K562 (cell line): ENCODE data around the gene SFRP2. TPM values are rescaled to one million over a fixed set of nuclear protein-coding genes. Genes with fewer than 3 reads are reported as not detected.

Experiments
- ATAC-seq: fragments of 200-7000 bp; cut with Tn5 transposase; 3 replicates; pipeline ENCODE4 v1.9.1; 2020; ENCODE audit warnings: moderate library complexity
- BruUV-seq: library from RNA; stranded (reverse); fragments of 400-500 nt; replicated peaks from 2 replicates; lab custom pipeline; 2021; lab: Mats Ljungman, UMichigan
- CTCF ChIA-PET: fragments of 300-600 bp; formaldehyde crosslinking; extraction: SDS; loops from one replicate; lab custom pipeline; 2021; ENCODE audit warnings: low intra/inter-chr PET ratio; lab: Yijun Ruan, JAX
- POLR2A ChIA-PET: fragments of 300-600, 350-650 bp; sonication (Branson Sonifier 250); formaldehyde crosslinking; extraction: SDS; loops from one replicate; lab custom pipeline; 2021; ENCODE audit warnings: antibody characterized with exemption, inconsistent platforms; lab: Yijun Ruan, JAX
- DNase-seq, 4 experiments: peaks; one replicate each; pipeline versions ENCODE4 v3.0.0 to v3.0.0-alpha.2; 2011 to 2018; ENCODE audit warnings: low spot score in 3 of 4, mixed read lengths in 3 of 4; ENCODE audit errors: extremely low read depth in 1 of 4
- FAIRE-seq: peaks from 2 replicates; lab custom pipeline; 2011; peaks lifted over from hg19 to GRCh38; lab: Jason Lieb, UNC
- H2AFZ ChIP-seq: 2 replicates; pipeline ENCODE4 v1.6.0; 2011; ENCODE audit warnings: low read depth, low read length, control low read depth, inconsistent platforms
- H3K27ac ChIP-seq: fragments of 200-600 bp; 3 replicates; pipeline ENCODE4 v1.8.0; 2011; ENCODE audit warnings: low read depth, mild to moderate bottlenecking, control low read depth, inconsistent platforms, low read length, moderate library complexity, mixed read lengths; ENCODE audit errors: extremely low read depth
- H3K27me3 ChIP-seq, 2 experiments: fragments of 300-600 bp in 1 of 2; 2 replicates in 1 of 2; 3 replicates in 1 of 2; pipeline versions ENCODE4 v1.6.0 to v1.8.0; 2011; ENCODE audit warnings: inconsistent platforms in 2 of 2, low read length in 2 of 2, mild to moderate bottlenecking in 1 of 2, mixed read lengths in 1 of 2, moderate library complexity in 1 of 2; ENCODE audit not compliant: control insufficient read depth in 2 of 2, insufficient read depth in 2 of 2
- H3K36me3 ChIP-seq: fragments of 300-600 bp; 3 replicates; pipeline ENCODE4 v1.8.0; 2011; ENCODE audit warnings: mild to moderate bottlenecking, low read length, inconsistent platforms; ENCODE audit not compliant: control insufficient read depth, insufficient read depth
- H3K4me1 ChIP-seq, 2 experiments: fragments of 200-600 bp in 1 of 2; replicated peaks in 1 of 2; 2 replicates in 1 of 2; 3 replicates in 1 of 2; pipeline versions ENCODE4 v1.5.1 to v1.8.0; 2011; ENCODE audit warnings: inconsistent platforms in 2 of 2, low read length in 2 of 2, mild to moderate bottlenecking in 1 of 2, mixed read lengths in 1 of 2, moderate library complexity in 1 of 2; ENCODE audit not compliant: control insufficient read depth in 2 of 2, insufficient read depth in 2 of 2
- H3K4me2 ChIP-seq: 2 replicates; pipeline ENCODE4 v1.6.1; 2011; ENCODE audit warnings: low read length, control low read depth, inconsistent platforms, mixed read lengths; ENCODE audit not compliant: insufficient read depth
- H3K4me3 ChIP-seq: fragments of 200-600 bp; sonication (generic), shearing (Covaris generic); 2 replicates; pipeline ENCODE4 v1.5.1; 2016; ENCODE audit warnings: control low read depth, inconsistent platforms
- H3K79me2 ChIP-seq: fragments of 200-600 bp; 3 replicates; pipeline ENCODE4 v1.8.0; 2011; ENCODE audit warnings: low read length, inconsistent platforms; ENCODE audit not compliant: control insufficient read depth, insufficient read depth
- H3K9ac ChIP-seq, 2 experiments: 2 replicates each; pipeline versions ENCODE4 v1.6.0 to v1.6.1; 2011; ENCODE audit warnings: low read depth in 2 of 2, low read length in 2 of 2, control low read depth in 1 of 2, inconsistent platforms in 1 of 2, mild to moderate bottlenecking in 1 of 2, mixed read lengths in 1 of 2; ENCODE audit not compliant: insufficient read depth in 1 of 2
- H3K9me1 ChIP-seq: one replicate; pipeline ENCODE4 v1.6.0; 2011; ENCODE audit warnings: inconsistent platforms, mild to moderate bottlenecking, low read length, moderate library complexity; ENCODE audit not compliant: control insufficient read depth, insufficient read depth
- H3K9me3 ChIP-seq: replicated peaks from 2 replicates; pipeline ENCODE4 v1.5.1; 2011; ENCODE audit warnings: low read depth, low read length, inconsistent platforms; ENCODE audit not compliant: control insufficient read depth, insufficient read depth
- H4K20me1 ChIP-seq: replicated peaks from 2 replicates; pipeline ENCODE4 v1.6.1; 2011; ENCODE audit warnings: low read length, inconsistent platforms, mixed read lengths; ENCODE audit not compliant: control insufficient read depth, insufficient read depth
- CBFB ChIP-seq: sonication (generic); formaldehyde crosslinking; IDR thresholded peaks from 2 replicates; pipeline ENCODE4 v1.4.0; 2020; ENCODE audit warnings: mild to moderate bottlenecking, missing genetic modification reagents
- CXXC5 ChIP-seq: fragments of 250-450 bp; sonication (Bioruptor Pico); IDR thresholded peaks from 2 replicates; pipeline ENCODE4 v1.8.0; 2022; ENCODE audit warnings: inconsistent platforms, mild to moderate bottlenecking, moderate library complexity
- KDM4B ChIP-seq, 2 experiments: fragments of 450-650 bp in 1 of 2; sonication (generic) in 1 of 2; IDR thresholded peaks; 2 replicates each; pipeline ENCODE4 v1.6.1; 2016 to 2017; ENCODE audit warnings: borderline replicate concordance in 2 of 2, antibody characterized with exemption in 1 of 2, low read depth in 1 of 2, mild to moderate bottlenecking in 1 of 2
- RBBP5 ChIP-seq: fragments of 200-600 bp; sonication (generic); IDR thresholded peaks from 2 replicates; pipeline ENCODE4 v1.6.1; 2012; ENCODE audit warnings: borderline replicate concordance, mild to moderate bottlenecking, low read length, control low read depth, inconsistent platforms; ENCODE audit not compliant: insufficient read depth, poor library complexity, severe bottlenecking
- U2AF1 ChIP-seq: fragments of 200-400 bp; formaldehyde crosslinking; optimal IDR thresholded peaks from 2 replicates; pipeline ENCODE3; 2017; ENCODE audit warnings: mild to moderate bottlenecking, low read depth, low read length, moderate library complexity
- ZNF274 ChIP-seq: IDR thresholded peaks from 2 replicates; pipeline ENCODE4 v1.6.1; 2011; ENCODE audit warnings: low read depth, mild to moderate bottlenecking, low read length, moderate library complexity, borderline replicate concordance
- WGBS: fragments of 100-300 bp; shearing (Covaris generic); methylation state at CpG from one replicate; pipeline ENCODE4 v1.1.6; 2016; ENCODE audit warnings: low coverage, mixed read lengths; ENCODE audit not compliant: insufficient coverage; ENCODE audit errors: missing lambda C conversion rate; 5-methylcytosine and 5-hydroxymethylcytosine counted together
- in situ Hi-C: fragments of 300-500 bp; cut with MboI; formaldehyde crosslinking; loops from 4 replicates; pipeline ENCODE4 v1.15.0; 2018; ENCODE audit warnings: inconsistent platforms, mixed read lengths
- intact Hi-C: fragments of 100-400 bp; cut with micrococcal nuclease; formaldehyde crosslinking; loops from 2 replicates; pipeline ENCODE4 v1.14.2; 2022
- polyA plus RNA-seq, 8 experiments: library from polyadenylated mRNA; depleted of rRNA in 4 of 8; stranded (reverse) in 5 of 8; unstranded in 3 of 8; fragments of >200 nt; fragmentation: Nextera tagmentation in 2 of 8; fragmentation: Illumina TruSeq in 1 of 8; extraction: Ambion mirVana in 2 of 8; extraction: Trizol in 1 of 8; gene quantifications; 2 replicates each; pipeline versions ENCODE4 v1.2.1 to v1.2.3, GENCODE V29; 2011 to 2014; ENCODE audit warnings: inconsistent platforms in 1 of 8, missing spikeins in 1 of 8
- total RNA-seq, 7 experiments: library from RNA; depleted of rRNA in 6 of 7; stranded (reverse); fragments of >200 nt in 6 of 7; fragmentation: Illumina TruSeq in 2 of 7; extraction: Trizol in 2 of 7; gene quantifications; 2 replicates each; pipeline versions ENCODE4 v1.2.1 to v1.2.3, GENCODE V29; 2011 to 2021; ENCODE audit warnings: low replicate concordance in 1 of 7
- TF ChIP-seq, protein P1 (sequence below), 2 experiments: fragments of 150-350 bp in 1 of 2; IDR thresholded peaks; 2 replicates each; pipeline ENCODE4 v1.6.1; 2012 to 2016; ENCODE audit warnings: low read depth in 2 of 2, low read length in 2 of 2, mild to moderate bottlenecking in 1 of 2, moderate library complexity in 1 of 2
- TF ChIP-seq, protein P2 (sequence below): fragments of 200-800 bp; sonication (Bioruptor generic); IDR thresholded peaks from 2 replicates; pipeline ENCODE4 v1.6.1; 2016; ENCODE audit warnings: missing genetic modification characterization, missing compliant biosample characterization

The SFRP2 gene
- total and polyA plus RNA-seq, 9 of the 15 experiments (the other 6 are each of a cell fraction or from before 2014, with no cell fraction given), result 0.29 TPM; not detected in 8

DNA sequence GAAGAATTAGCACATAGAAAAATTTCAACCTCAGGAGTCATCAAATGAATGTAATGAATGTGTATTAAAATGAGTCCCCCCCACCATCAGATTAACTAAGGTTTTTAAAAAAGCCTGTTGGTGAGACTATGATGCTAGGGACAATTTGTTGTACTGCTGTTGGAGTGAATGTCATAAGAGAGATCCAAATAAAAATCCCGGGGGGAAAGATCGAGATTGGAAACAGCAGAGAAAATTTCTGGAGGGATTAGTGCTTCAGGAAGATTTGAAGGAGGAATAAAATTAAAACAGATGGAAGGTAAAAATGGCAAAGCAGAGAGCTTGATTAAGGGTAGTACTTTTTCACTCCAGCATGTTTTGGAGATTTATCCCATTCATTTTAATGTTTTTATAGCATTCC is 25.9 kb upstream of the SFRP2 start (continued):
- TF ChIP-seq RBBP5 (no peak), CXXC5 (CRISPR knock-in tag) (no peak), U2AF1 (no peak)
- TF ChIP-seq, protein P1, sequence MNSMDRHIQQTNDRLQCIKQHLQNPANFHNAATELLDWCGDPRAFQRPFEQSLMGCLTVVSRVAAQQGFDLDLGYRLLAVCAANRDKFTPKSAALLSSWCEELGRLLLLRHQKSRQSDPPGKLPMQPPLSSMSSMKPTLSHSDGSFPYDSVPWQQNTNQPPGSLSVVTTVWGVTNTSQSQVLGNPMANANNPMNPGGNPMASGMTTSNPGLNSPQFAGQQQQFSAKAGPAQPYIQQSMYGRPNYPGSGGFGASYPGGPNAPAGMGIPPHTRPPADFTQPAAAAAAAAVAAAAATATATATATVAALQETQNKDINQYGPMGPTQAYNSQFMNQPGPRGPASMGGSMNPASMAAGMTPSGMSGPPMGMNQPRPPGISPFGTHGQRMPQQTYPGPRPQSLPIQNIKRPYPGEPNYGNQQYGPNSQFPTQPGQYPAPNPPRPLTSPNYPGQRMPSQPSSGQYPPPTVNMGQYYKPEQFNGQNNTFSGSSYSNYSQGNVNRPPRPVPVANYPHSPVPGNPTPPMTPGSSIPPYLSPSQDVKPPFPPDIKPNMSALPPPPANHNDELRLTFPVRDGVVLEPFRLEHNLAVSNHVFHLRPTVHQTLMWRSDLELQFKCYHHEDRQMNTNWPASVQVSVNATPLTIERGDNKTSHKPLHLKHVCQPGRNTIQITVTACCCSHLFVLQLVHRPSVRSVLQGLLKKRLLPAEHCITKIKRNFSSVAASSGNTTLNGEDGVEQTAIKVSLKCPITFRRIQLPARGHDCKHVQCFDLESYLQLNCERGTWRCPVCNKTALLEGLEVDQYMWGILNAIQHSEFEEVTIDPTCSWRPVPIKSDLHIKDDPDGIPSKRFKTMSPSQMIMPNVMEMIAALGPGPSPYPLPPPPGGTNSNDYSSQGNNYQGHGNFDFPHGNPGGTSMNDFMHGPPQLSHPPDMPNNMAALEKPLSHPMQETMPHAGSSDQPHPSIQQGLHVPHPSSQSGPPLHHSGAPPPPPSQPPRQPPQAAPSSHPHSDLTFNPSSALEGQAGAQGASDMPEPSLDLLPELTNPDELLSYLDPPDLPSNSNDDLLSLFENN (IDR thresholded peaks at IDR 0.05; ENCODE audit: low read depth in 2 of 2, low read length in 2 of 2), result no peak

DNA sequence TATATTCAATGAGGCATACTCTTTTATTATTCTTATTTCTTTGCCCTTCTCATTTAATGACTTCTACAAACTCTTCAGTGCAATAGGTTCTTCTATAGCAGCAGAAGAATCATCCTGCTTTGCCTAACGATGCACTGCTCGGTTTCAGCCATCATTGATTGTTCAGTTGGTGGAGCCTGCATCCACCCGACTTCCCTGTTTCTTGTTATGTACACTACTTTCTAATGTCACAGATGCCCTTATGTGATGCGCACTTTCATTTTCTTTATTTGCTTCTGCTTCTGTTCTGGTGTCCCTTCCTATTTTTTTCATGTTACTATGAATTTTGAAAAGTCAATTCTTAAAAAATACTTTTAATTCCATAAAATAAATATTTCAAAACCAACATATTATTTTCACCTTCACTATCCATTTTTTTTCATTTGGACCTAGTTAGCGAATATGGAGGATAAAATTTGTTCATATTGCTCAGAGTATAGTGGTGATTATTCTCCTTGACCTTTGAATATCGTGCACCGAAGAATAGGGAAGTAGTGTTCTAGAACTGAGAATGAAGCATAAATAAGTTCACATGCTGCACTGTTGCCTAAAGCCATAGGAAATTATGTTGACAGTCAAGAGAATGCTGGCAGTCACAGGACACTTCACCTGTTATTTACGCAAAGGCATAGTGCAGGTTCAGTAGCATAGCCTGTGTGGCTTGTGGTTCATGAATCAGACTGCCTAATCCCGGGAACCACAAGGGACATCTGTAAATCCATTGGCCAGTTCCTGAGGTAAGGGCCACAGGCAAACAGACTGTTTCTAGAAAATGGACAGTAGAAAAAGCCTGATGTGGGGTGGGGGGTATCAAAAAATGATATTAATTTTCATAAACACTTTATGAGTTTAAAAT is 21.3 kb upstream of the SFRP2 start:
- FAIRE-seq, result no peak
- peaks cover 0 to 5% of the 10 kb centered on the region in 2 experiments; a peak in 2 of 5 replicates for H3K4me1 ChIP-seq
- BruUV-seq, result no TSS peak
- no peaks in the 10 kb centered on the region for H3K9me1 ChIP-seq
- WGBS, result 1% methylated on average over 9 of the region's 9 CpGs
- in situ Hi-C loops (no loop called here), intact Hi-C loops (no loop called here)
- no peaks in the 10 kb centered on the region for H3K36me3 ChIP-seq
- H3K9ac ChIP-seq, result no peak overlapping the region
- no peak for ATAC-seq
- H3K9me3 ChIP-seq, result no peaks in the 10 kb centered on the region
- no peaks in the 10 kb centered on the region for H3K79me2 ChIP-seq
- no peak overlapping the region for H3K27ac ChIP-seq
- H3K27me3 ChIP-seq, result no peaks in the 10 kb centered on the region
- ChIA-PET CTCF (no interaction called here), POLR2A (no interaction called here)
- no peak for DNase-seq
- H2AFZ ChIP-seq, result no peak overlapping the region
- no peak overlapping the region for H3K4me2 ChIP-seq
- no peaks in the 10 kb centered on the region for H4K20me1 ChIP-seq
- H3K4me3 ChIP-seq, result no peak overlapping the region
- TF ChIP-seq, protein P2, sequence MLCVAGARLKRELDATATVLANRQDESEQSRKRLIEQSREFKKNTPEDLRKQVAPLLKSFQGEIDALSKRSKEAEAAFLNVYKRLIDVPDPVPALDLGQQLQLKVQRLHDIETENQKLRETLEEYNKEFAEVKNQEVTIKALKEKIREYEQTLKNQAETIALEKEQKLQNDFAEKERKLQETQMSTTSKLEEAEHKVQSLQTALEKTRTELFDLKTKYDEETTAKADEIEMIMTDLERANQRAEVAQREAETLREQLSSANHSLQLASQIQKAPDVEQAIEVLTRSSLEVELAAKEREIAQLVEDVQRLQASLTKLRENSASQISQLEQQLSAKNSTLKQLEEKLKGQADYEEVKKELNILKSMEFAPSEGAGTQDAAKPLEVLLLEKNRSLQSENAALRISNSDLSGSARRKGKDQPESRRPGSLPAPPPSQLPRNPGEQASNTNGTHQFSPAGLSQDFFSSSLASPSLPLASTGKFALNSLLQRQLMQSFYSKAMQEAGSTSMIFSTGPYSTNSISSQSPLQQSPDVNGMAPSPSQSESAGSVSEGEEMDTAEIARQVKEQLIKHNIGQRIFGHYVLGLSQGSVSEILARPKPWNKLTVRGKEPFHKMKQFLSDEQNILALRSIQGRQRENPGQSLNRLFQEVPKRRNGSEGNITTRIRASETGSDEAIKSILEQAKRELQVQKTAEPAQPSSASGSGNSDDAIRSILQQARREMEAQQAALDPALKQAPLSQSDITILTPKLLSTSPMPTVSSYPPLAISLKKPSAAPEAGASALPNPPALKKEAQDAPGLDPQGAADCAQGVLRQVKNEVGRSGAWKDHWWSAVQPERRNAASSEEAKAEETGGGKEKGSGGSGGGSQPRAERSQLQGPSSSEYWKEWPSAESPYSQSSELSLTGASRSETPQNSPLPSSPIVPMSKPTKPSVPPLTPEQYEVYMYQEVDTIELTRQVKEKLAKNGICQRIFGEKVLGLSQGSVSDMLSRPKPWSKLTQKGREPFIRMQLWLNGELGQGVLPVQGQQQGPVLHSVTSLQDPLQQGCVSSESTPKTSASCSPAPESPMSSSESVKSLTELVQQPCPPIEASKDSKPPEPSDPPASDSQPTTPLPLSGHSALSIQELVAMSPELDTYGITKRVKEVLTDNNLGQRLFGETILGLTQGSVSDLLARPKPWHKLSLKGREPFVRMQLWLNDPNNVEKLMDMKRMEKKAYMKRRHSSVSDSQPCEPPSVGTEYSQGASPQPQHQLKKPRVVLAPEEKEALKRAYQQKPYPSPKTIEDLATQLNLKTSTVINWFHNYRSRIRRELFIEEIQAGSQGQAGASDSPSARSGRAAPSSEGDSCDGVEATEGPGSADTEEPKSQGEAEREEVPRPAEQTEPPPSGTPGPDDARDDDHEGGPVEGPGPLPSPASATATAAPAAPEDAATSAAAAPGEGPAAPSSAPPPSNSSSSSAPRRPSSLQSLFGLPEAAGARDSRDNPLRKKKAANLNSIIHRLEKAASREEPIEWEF (CRISPR knock-in tag), result no peak
- TF ChIP-seq ZNF274 (no peak), CBFB (CRISPR knock-in tag) (no peak), KDM4B (IDR thresholded peaks at IDR 0.05; ENCODE audit: borderline replicate concordance in 2 of 2, low read depth in 1 of 2) (no peak)
